Measurements from ENCODE around the gene TSPOAP1. TPM values are rescaled to one million over a fixed set of nuclear protein-coding genes. Genes with fewer than 3 reads are reported as not detected.
A peak's percentile ranks its signal among the peaks of the same experiment; 100 is the strongest.

Gene TSPOAP1
- total RNA-seq, 1 donor from 2014 or later = 21.0 TPM

DNA sequence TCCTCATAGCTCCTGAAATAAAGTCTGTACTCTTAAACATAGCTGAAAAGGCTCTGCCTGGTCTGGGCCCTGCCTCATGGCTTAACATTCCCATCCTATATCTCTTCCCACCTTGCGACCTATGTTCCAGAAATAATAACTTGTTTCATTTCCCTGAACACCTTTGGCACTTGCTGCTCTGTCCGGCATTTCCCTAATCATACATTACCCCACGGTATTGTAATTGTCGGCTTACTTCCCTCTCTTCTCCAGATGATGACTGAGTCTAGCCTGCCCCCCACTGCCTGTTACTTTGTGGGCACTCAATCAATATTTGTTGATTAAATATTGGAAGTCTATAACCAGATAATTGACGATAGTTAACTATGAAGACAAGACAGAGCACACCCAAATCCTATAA lies 46.7 kb upstream of the TSPOAP1 start:
- Histone ChIP-seq H3K4me1 (peaks cover 20% of the 10 kb centered on the region), H3K27ac (no peak overlapping the region), H3K4me3 (no peak overlapping the region), H3K9me3 (no peaks in the 10 kb centered on the region), H3K27me3 (no peaks in the 10 kb centered on the region), H3K36me3 (no peaks in the 10 kb centered on the region)
- DNase-seq = no peak
- TF ChIP-seq, protein P1, sequence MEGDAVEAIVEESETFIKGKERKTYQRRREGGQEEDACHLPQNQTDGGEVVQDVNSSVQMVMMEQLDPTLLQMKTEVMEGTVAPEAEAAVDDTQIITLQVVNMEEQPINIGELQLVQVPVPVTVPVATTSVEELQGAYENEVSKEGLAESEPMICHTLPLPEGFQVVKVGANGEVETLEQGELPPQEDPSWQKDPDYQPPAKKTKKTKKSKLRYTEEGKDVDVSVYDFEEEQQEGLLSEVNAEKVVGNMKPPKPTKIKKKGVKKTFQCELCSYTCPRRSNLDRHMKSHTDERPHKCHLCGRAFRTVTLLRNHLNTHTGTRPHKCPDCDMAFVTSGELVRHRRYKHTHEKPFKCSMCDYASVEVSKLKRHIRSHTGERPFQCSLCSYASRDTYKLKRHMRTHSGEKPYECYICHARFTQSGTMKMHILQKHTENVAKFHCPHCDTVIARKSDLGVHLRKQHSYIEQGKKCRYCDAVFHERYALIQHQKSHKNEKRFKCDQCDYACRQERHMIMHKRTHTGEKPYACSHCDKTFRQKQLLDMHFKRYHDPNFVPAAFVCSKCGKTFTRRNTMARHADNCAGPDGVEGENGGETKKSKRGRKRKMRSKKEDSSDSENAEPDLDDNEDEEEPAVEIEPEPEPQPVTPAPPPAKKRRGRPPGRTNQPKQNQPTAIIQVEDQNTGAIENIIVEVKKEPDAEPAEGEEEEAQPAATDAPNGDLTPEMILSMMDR (IDR thresholded peaks at IDR 0.05) = no peak
- ATAC-seq = peak; percentile 34
- intact Hi-C loops (cut with DNase I) = no loop called here

DNA sequence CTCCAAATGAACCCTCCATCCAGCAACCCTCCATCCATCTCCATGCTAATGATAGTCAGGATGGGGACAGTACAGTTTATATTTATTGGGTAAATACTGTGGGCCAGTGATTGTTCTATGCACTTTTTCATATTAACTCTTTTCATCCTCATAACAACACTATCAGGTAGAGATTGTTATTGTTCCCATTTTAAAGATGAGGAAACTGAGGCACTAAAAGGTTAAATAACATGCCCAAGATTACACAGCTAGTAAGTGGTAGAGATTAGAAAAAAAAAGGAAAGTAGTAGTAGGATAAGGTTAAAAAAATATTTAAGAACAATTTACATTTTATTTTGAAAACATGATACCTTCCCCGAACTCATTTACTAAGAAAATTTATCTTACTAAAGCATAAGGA lies 45.3 kb upstream of the TSPOAP1 start:
- DNase-seq (no peak), ATAC-seq (no peak)
- no peaks in the 10 kb centered on the region for H3K27me3 ChIP-seq
- no peaks in the 10 kb centered on the region for H3K36me3 ChIP-seq
- H3K4me3 ChIP-seq = no peak overlapping the region
- intact Hi-C loops (cut with DNase I) = no loop called here
- H3K9me3 ChIP-seq = no peaks in the 10 kb centered on the region
- H3K4me1 ChIP-seq = peaks cover 19% of the 10 kb centered on the region
- no peak overlapping the region for H3K27ac ChIP-seq
- TF ChIP-seq, protein P1 (IDR thresholded peaks at IDR 0.05) = no peak

DNA sequence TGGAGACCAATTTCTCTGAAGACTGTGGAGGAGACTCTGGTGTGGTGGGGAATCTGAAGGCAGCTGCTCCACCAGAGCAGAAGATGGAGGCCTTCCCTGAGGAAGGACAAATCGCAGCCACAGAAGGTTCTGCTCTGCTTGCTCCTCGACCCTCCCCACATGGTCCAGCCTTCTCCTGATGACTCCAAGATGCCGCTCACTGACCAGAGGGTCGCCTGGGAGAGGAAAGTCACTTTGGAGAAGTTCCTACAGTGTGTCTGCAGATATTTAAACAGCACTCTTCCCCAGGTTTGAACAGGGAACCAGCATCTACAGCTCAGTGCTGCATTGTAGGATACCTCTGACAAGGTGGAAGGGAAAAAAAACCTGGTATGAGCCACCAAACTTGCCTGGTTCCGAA lies 44.4 kb upstream of the TSPOAP1 start:
- intact Hi-C loops (cut with DNase I) = no loop called here

DNA sequence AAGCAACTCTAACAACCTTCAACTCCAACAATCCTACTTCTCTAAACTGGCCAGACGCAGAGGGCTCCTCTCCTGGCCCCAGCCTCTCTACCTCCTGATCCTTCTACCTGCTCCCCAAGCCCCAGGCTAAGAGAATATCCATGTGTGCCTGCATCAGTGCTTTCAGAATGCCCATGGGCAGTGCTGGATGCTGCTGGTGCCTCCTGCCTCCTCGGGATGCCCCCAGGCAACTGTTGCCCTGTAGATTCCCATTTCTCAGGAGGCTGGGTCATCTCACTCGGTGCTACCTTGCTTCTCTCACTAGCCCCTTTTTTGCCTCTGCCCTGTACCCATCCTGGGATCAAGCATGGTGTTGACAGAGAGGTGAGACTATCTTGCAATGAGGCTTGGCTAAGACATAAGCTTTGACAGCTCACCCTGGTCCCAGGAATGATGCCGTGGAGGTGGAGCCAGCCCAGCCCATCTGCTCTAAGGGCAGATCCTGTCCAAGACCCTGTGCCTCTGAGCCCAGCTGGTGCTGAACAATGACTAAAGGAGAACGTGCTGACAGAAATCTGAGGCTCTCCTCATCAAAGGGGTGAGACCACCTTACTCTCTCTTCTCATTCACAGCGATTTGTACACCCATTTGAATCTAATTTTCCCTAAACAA lies 42.8 kb upstream of the TSPOAP1 start:
- DNase-seq = no peak
- Histone ChIP-seq H3K4me1 (peaks cover 13% of the 10 kb centered on the region), H3K9me3 (no peaks in the 10 kb centered on the region), H3K27ac (no peak overlapping the region), H3K36me3 (no peaks in the 10 kb centered on the region), H3K4me3 (no peak overlapping the region), H3K27me3 (no peaks in the 10 kb centered on the region)
- intact Hi-C loops (cut with DNase I) = no loop called here
- TF ChIP-seq, protein P1 (IDR thresholded peaks at IDR 0.05) = no peak
- no peak for ATAC-seq

More for the DNA sequence above, 44.4 kb upstream of the TSPOAP1 start:
- Histone ChIP-seq H3K4me1 (peaks cover 19% of the 10 kb centered on the region), H3K27me3 (no peaks in the 10 kb centered on the region), H3K4me3 (no peak overlapping the region), H3K27ac (no peak overlapping the region), H3K9me3 (no peaks in the 10 kb centered on the region), H3K36me3 (no peaks in the 10 kb centered on the region)
- ATAC-seq (no peak), DNase-seq (no peak)
- TF ChIP-seq, protein P1 (IDR thresholded peaks at IDR 0.05) = no peak

DNA sequence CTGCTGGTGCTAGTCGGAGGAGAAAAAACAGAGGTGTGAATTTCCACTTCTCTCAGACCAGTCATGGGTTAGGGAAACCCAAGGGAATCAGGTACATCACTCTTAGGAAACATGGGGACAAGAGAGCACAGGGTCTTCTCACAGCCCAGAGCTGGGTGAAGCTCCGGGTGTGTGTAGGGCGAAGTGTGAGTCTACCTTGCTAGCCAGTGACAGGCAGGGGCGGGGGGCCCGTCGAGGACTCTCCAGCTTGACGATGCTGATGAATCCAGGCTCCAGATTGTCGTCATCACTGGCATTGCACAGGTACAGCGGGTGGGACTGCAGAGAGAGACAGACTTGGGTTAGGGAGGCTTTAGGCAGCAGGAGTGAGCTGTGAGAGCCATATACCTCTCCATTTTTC lies 42.1 kb upstream of the TSPOAP1 start:
- H3K4me1 ChIP-seq = peaks cover 7% of the 10 kb centered on the region
- no peaks in the 10 kb centered on the region for H3K27me3 ChIP-seq
- TF ChIP-seq, protein P1 (IDR thresholded peaks at IDR 0.05) = no peak
- no peak for DNase-seq
- H3K27ac ChIP-seq = no peak overlapping the region
- ATAC-seq = no peak
- no peaks in the 10 kb centered on the region for H3K9me3 ChIP-seq
- no peak overlapping the region for H3K4me3 ChIP-seq
- H3K36me3 ChIP-seq = no peaks in the 10 kb centered on the region
- intact Hi-C loops (cut with DNase I) = no loop called here

DNA sequence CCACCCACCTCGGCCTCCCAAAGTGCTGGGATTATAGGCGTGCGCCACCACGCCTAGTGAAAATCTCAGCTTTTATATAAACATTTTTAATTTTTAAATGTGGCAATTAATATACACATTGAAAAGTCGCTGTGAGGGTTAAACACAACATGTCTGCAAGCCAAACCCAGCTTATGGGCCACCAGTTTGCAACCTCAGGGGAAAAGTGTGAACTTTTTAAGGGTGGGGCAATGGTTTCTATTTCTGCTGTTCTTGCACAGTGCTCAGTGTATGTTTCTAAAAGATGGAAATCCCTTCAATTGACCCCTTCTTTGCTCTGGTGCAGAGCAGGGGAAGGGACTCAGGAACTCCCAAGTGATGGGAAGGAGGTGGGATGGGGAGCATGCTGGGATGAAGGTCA lies 41.7 kb upstream of the TSPOAP1 start:
- H3K4me1 ChIP-seq = peaks cover 3% of the 10 kb centered on the region
- TF ChIP-seq, protein P1 (IDR thresholded peaks at IDR 0.05) = no peak
- intact Hi-C loops (cut with DNase I) = no loop called here
- no peaks in the 10 kb centered on the region for H3K36me3 ChIP-seq
- no peak for DNase-seq
- H3K9me3 ChIP-seq = no peaks in the 10 kb centered on the region
- ATAC-seq = no peak
- no peak overlapping the region for H3K4me3 ChIP-seq
- H3K27me3 ChIP-seq = no peaks in the 10 kb centered on the region
- no peak overlapping the region for H3K27ac ChIP-seq
